ENCODE data around the gene IGF1R. TPM values are rescaled to one million over a fixed set of nuclear protein-coding genes. Genes with fewer than 3 reads are reported as not detected.

Gene IGF1R
- total RNA-seq, 1 experiment from 2014 or later, result 71.3 TPM

- no peak overlapping the region for H3K27ac ChIP-seq
- no peak overlapping the region for H2AFZ ChIP-seq
- no TSS peak for BruUV-seq (replicated peaks)
- TF ChIP-seq CTCF (conservative IDR thresholded peaks at IDR 0.05) (no peak), EZH2 (IDR thresholded peaks at IDR 0.05; ENCODE audit: low read depth) (no peak)
- no peak for DNase-seq
- H3K27me3 ChIP-seq (ENCODE audit: insufficient read depth, low read depth), result no peaks in the 10 kb centered on the region
- no peaks in the 10 kb centered on the region for H3K9me2 ChIP-seq (ENCODE audit: insufficient read depth)
- H3K4me2 ChIP-seq, result no peak overlapping the region
- H3K36me3 ChIP-seq (ENCODE audit: low read depth), result no peaks in the 10 kb centered on the region
- peaks cover 88% of the 10 kb centered on the region for H3K79me2 ChIP-seq (ENCODE audit: low read depth)
- peaks cover 20% of the 10 kb centered on the region for H3F3A ChIP-seq (ENCODE audit: insufficient read depth, low read depth)
- H3K4me1 ChIP-seq (replicated peaks; ENCODE audit: insufficient read depth), result peaks cover 33% of the 10 kb centered on the region
- no peaks in the 10 kb centered on the region for H4K20me1 ChIP-seq (ENCODE audit: insufficient read depth)
- no peak overlapping the region for H3K4me3 ChIP-seq
- POLR2A ChIA-PET (ENCODE audit: unreplicated experiment), result no interaction called here
- H3K9me3 ChIP-seq (ENCODE audit: insufficient read depth, low read depth), result no peaks in the 10 kb centered on the region
- CTCF ChIA-PET, result no interaction called here
- intact Hi-C loops (cut with micrococcal nuclease; ENCODE audit: unreplicated experiment), result no loop called here
Observed at GRCh38 chr15:98730860-98731711, 82.7 kb downstream of the IGF1R start.

GRCh38 chr15:98731712-98732450 is 83.5 kb downstream of the IGF1R start:
- H3K9me2 ChIP-seq (ENCODE audit: insufficient read depth), result no peaks in the 10 kb centered on the region
- peaks cover 89% of the 10 kb centered on the region for H3K79me2 ChIP-seq (ENCODE audit: low read depth)
- H3K4me1 ChIP-seq (replicated peaks; ENCODE audit: insufficient read depth), result peaks cover 25% of the 10 kb centered on the region
- DNase-seq, result no peak
- POLR2A ChIA-PET (ENCODE audit: unreplicated experiment), result no interaction called here
- H2AFZ ChIP-seq, result no peak overlapping the region
- H3K4me2 ChIP-seq, result no peak overlapping the region
- peaks cover 12% of the 10 kb centered on the region for H3F3A ChIP-seq (ENCODE audit: insufficient read depth, low read depth)
- H3K27me3 ChIP-seq (ENCODE audit: insufficient read depth, low read depth), result no peaks in the 10 kb centered on the region
- no TSS peak for BruUV-seq (replicated peaks)
- intact Hi-C loops (cut with micrococcal nuclease; ENCODE audit: unreplicated experiment), result no loop called here
- no peak for TF ChIP-seq CTCF (conservative IDR thresholded peaks at IDR 0.05)
- no peak overlapping the region for H3K4me3 ChIP-seq
- CTCF ChIA-PET, result no interaction called here
- H3K36me3 ChIP-seq (ENCODE audit: low read depth), result no peaks in the 10 kb centered on the region
- H4K20me1 ChIP-seq (ENCODE audit: insufficient read depth), result no peaks in the 10 kb centered on the region
- H3K9me3 ChIP-seq (ENCODE audit: insufficient read depth, low read depth), result no peaks in the 10 kb centered on the region
- no peak overlapping the region for H3K27ac ChIP-seq

- ChIA-PET POLR2A (ENCODE audit: unreplicated experiment) (no interaction called here), CTCF (no interaction called here)
- H2AFZ ChIP-seq, result no peak overlapping the region
- no peaks in the 10 kb centered on the region for H3K36me3 ChIP-seq (ENCODE audit: low read depth)
- intact Hi-C loops (cut with micrococcal nuclease; ENCODE audit: unreplicated experiment), result no loop called here
- H3K79me2 ChIP-seq (ENCODE audit: low read depth), result peaks cover 98% of the 10 kb centered on the region
- no peaks in the 10 kb centered on the region for H3K9me2 ChIP-seq (ENCODE audit: insufficient read depth)
- H3K27ac ChIP-seq, result no peak overlapping the region
- BruUV-seq (replicated peaks), result no TSS peak
- TF ChIP-seq EZH2 (IDR thresholded peaks at IDR 0.05; ENCODE audit: low read depth) (no peak), CTCF (conservative IDR thresholded peaks at IDR 0.05) (no peak)
- H3K9me3 ChIP-seq (ENCODE audit: insufficient read depth, low read depth), result no peaks in the 10 kb centered on the region
- H3F3A ChIP-seq (ENCODE audit: insufficient read depth, low read depth), result peaks cover 3% of the 10 kb centered on the region; the same call in 1 of the 2 replicates
- peaks cover 16% of the 10 kb centered on the region for H3K4me1 ChIP-seq (replicated peaks; ENCODE audit: insufficient read depth)
- no peak for DNase-seq
- no peak overlapping the region for H3K4me3 ChIP-seq
- no peak overlapping the region for H3K4me2 ChIP-seq
- H3K27me3 ChIP-seq (ENCODE audit: insufficient read depth, low read depth), result no peaks in the 10 kb centered on the region
- no peaks in the 10 kb centered on the region for H4K20me1 ChIP-seq (ENCODE audit: insufficient read depth)
Observed at GRCh38 chr15:98733098-98733497, 84.8 kb downstream of the IGF1R start.
